Measurements from ENCODE around the gene ALG8. TPM values are rescaled to one million over a fixed set of nuclear protein-coding genes. Genes with fewer than 3 reads are reported as not detected.
"Not testable (repeated sequence)": the region's sequence is repeated elsewhere in the genome, so short reads cannot be mapped to it uniquely, and the experiment has no call there.

ALG8 gene
- polyA plus RNA-seq, 3 donors, result 15.6 to 41.7 (median 40.6) TPM

GRCh38 chr11:78078218-78079167, 60.9 kb downstream of the ALG8 start:
- peaks cover 0 to 1% (median 0%) of the 10 kb centered on the region in 3 donors for H3K27me3 Mint-ChIP-seq (ENCODE audit: low read depth in 3 of 3)
- H3K4me3 ChIP-seq (replicated peaks in 1 of 3; ENCODE audit: low read depth in 2 of 3, low read length in 3 of 3), result peak overlapping the region; percentile 63 to 98 (median 96)
- peaks cover 0 to 1% (median 0%) of the 10 kb centered on the region in 7 donors for H3K9me3 Mint-ChIP-seq
- peaks cover 54% of the 10 kb centered on the region for H4K20me1 ChIP-seq (ENCODE audit: insufficient read depth, low read length)
- peaks cover 31 to 41% of the 10 kb centered on the region in 2 donors for H3K4me1 ChIP-seq (ENCODE audit: control insufficient read depth in 1 of 2, insufficient read depth in 2 of 2, low read length in 2 of 2)
- H3K27me3 ChIP-seq (ENCODE audit: control insufficient read depth in 2 of 2, insufficient read depth in 2 of 2, low read length in 2 of 2), result no peaks in the 10 kb centered on the region
- H3K79me2 ChIP-seq (ENCODE audit: insufficient read depth, low read length), result peaks cover 63% of the 10 kb centered on the region
- peak overlapping the region; percentile 84 to 94 (median 87) for H3K27ac Mint-ChIP-seq
- peak overlapping the region; percentile 96 for H2AFZ ChIP-seq (ENCODE audit: insufficient read depth, low read depth, low read length, poor library complexity, severe bottlenecking)
- peaks cover 41% of the 10 kb centered on the region for H3K4me1 Mint-ChIP-seq
- H3K36me3 Mint-ChIP-seq, result peaks cover 4 to 10% of the 10 kb centered on the region in 2 donors
- TF ChIP-seq CTCF (IDR thresholded peaks at IDR 0.05), result no peak
- no peaks in the 10 kb centered on the region for H3K9me3 ChIP-seq (replicated peaks in 1 of 2; ENCODE audit: control insufficient read depth in 1 of 2, insufficient read depth in 1 of 2, low read length in 2 of 2)
- peak overlapping the region; percentile 93 for H3K9ac ChIP-seq (ENCODE audit: insufficient read depth, low read length, poor library complexity, severe bottlenecking)
- peaks cover 0 to 4% of the 10 kb centered on the region in 2 donors for H3K36me3 ChIP-seq (replicated peaks in 1 of 2; ENCODE audit: control insufficient read depth in 1 of 2, insufficient read depth in 2 of 2, low read length in 2 of 2)
- peak overlapping the region; percentile 84 to 91 for H3K27ac ChIP-seq (ENCODE audit: low read depth in 1 of 2, low read length in 2 of 2)
- H3K4me2 ChIP-seq (replicated peaks; ENCODE audit: extremely low read depth, low read length, poor library complexity, severe bottlenecking), result peak overlapping the region; percentile 82
- peak; percentile 11 to 25 (median 17) for DNase-seq
- WGBS (ENCODE audit: insufficient coverage), result 41% methylated on average over 11 of the region's 21 CpGs
- H3K4me3 Mint-ChIP-seq, result peak overlapping the region; percentile 91 to 96
- intact Hi-C loops (cut with micrococcal nuclease), result no loop called here

- H3K4me3 Mint-ChIP-seq; H3K27me3 ChIP-seq (ENCODE audit: control insufficient read depth in 2 of 2, insufficient read depth in 2 of 2, low read length in 2 of 2); H3K36me3 ChIP-seq (replicated peaks in 1 of 2; ENCODE audit: control insufficient read depth in 1 of 2, insufficient read depth in 2 of 2, low read length in 2 of 2); H3K9me3 Mint-ChIP-seq; H3K27me3 Mint-ChIP-seq (ENCODE audit: low read depth in 3 of 3); H3K9me3 ChIP-seq (replicated peaks in 1 of 2; ENCODE audit: control insufficient read depth in 1 of 2, insufficient read depth in 1 of 2, low read length in 2 of 2); H2AFZ ChIP-seq (ENCODE audit: insufficient read depth, low read depth, low read length, poor library complexity, severe bottlenecking); intact Hi-C loops (cut with micrococcal nuclease); DNase-seq: not testable (repeated sequence)
- Histone ChIP-seq H4K20me1 (ENCODE audit: insufficient read depth, low read length) (peaks cover 63% of the 10 kb centered on the region), H3K4me1 (ENCODE audit: control insufficient read depth in 1 of 2, insufficient read depth in 2 of 2, low read length in 2 of 2) (peaks cover 31 to 41% of the 10 kb centered on the region in 2 donors), H3K4me2 (replicated peaks; ENCODE audit: extremely low read depth, low read length, poor library complexity, severe bottlenecking) (peak overlapping the region; percentile 82), H3K27ac (ENCODE audit: low read depth in 1 of 2, low read length in 2 of 2) (peak overlapping the region in 1 of 2 donors; percentile 91), H3K79me2 (ENCODE audit: insufficient read depth, low read length) (peaks cover 72% of the 10 kb centered on the region), H3K9ac (ENCODE audit: insufficient read depth, low read length, poor library complexity, severe bottlenecking) (peak overlapping the region; percentile 93), H3K4me3 (replicated peaks in 1 of 3; ENCODE audit: low read depth in 2 of 3, low read length in 3 of 3) (peak overlapping the region in 1 of 3 experiments; percentile 96)
- H3K36me3 Mint-ChIP-seq, result peaks cover 8 to 14% of the 10 kb centered on the region in 2 donors
- H3K4me1 Mint-ChIP-seq, result peaks cover 45% of the 10 kb centered on the region
- peak overlapping the region in 3 of 7 donors; percentile 27 to 91 (median 48) for H3K27ac Mint-ChIP-seq
- 79% methylated on average over 2 of the region's 4 CpGs for WGBS (ENCODE audit: insufficient coverage)
Observed at GRCh38 chr11:78077592-78077991, 61.8 kb downstream of the ALG8 start.
